ENCODE measurements around the gene CARNS1.

- TF ChIP-seq CTCF (IDR thresholded peaks at IDR 0.05) (no peak), POLR2A (IDR thresholded peaks at IDR 0.05) (no peak)
These were observed 36.1 kb downstream of the CARNS1 start for GRCh38 chr11:67451658-67451976.

All from testis (tissue), 2 donors.